Measurements from ENCODE around the gene OR4C46.
"Not testable (repeated sequence)": the region's sequence is repeated elsewhere in the genome, so short reads cannot be mapped to it uniquely, and the experiment has no call there.

Gene OR4C46

DNA sequence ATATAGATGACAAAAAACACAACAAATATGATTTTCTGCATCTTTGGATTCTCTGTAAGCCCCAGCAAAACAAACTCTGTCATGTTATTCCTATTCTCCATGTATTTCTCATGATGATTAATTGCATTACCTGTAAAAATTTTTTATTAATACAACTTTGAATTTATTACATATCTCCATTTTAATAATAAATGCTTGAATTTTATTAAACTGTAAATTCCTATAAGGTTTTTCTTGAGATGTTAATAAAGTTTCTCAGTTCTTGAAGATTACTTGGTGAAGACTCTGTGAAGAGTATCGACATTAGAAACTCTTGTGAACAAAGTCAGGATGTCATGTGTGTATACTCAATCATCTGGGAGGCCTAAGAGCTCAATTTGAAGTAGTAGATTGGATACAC is at the start of gene OR4C46:
Gene OR4C46, minus strand, starts transcription at position 101 of the 400 bp plus-strand sequence. Its CDS starts 0 bp downstream, at position 101.
- DNase-seq, result no peak

GRCh38 chr11:54645606-54646005 is 41.8 kb upstream of the OR4C46 start:
- DNase-seq, result not testable (repeated sequence)

DNA sequence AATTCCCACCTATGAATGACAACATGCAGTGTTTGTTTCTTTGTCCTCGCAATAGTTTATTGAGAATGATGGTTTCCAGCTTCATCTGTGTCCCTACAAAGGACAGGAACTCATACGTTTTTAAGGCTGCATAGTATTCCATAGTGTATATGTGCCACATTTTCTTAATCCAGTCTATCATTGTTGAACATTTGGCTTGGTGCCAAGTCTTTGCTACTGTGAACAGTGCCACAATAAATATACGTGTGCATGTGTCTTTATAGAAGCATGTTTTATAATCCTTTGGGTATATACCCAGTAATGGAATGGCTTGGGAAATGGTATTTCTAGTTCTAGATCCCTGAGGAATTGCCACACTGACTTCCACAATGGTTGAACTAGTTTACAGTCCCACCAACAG is 42.4 kb downstream of the OR4C46 start:
- DNase-seq, result not testable (repeated sequence)

DNA sequence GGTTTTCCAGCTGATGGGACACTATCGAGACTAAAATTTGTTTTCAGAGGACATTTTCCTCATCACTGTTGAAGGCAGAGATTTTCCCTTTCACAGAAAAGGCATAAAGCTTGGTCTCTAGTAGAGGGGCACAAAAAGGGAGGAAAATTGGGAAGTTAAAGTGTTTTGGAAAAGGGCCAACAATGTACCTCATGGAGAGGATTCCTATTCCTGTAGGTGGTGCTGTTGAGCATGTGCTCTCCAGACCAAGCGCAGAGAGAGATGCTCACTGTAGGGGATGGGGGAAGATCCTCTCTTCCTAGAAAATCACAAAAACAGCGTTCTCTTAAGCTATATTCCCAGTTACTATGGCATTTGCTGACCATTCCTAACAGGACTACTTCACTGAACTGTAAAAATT is 44.9 kb downstream of the OR4C46 start:
- DNase-seq, result no peak

DNA sequence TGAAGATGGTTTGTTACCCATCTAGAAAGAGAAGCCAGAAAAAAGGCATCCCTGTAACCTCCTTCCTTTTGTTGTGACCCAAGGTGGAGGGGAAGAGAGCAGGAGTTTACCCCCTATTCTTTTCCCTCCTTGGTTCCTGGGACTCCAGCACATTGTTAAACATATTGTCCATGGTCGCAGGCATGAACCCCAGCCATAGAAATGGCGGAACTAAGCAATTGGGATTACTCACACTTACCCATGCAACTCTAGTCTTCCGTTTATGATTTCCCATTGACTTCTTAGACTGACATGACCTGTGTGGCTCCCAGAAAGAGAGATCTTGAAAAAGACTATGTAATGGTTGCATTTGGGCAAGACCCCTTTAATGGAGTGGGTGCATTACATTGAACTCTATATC is 45.4 kb downstream of the OR4C46 start:
- no peak for DNase-seq

All from NCI-H1092 treated with DMSO at 0.1 percent for 48 hours (cell line).